ENCODE data around the gene PCDHA9. TPM values are rescaled to one million over a fixed set of nuclear protein-coding genes. Genes with fewer than 3 reads are reported as not detected.
"Not testable (repeated sequence)": the region's sequence is repeated elsewhere in the genome, so short reads cannot be mapped to it uniquely, and the experiment has no call there.

PCDHA9 gene
- total RNA-seq, 4 donors from 2014 or later, result 0.26 to 1.2 (median 0.64) TPM

GRCh38 chr5:140835622-140836510, 12.3 kb upstream of the PCDHA9 start:
- Histone ChIP-seq H3K4me3 (no peak overlapping the region), H3K4me1 (no peaks in the 10 kb centered on the region), H3K36me3 (no peaks in the 10 kb centered on the region), H3K9me3 (peaks cover 0 to 9% of the 10 kb centered on the region in 2 donors), H3K27me3 (peaks cover 0 to 3% of the 10 kb centered on the region in 2 donors), H3K27ac (no peak overlapping the region)
- intact Hi-C loops (cut with DNase I; ENCODE audit: low total_unique reads), result no loop called here
- no peak for DNase-seq
- no peak for TF ChIP-seq POLR2A (IDR thresholded peaks at IDR 0.05)
- TF ChIP-seq CTCF (IDR thresholded peaks at IDR 0.05), result no peak

- no peak within 1 kb of the TSS for H3K4me3 ChIP-seq
- peaks cover 0 to 6% of the 10 kb centered on the region in 2 donors for H3K9me3 ChIP-seq
- no peak within 1 kb of the TSS for H3K27ac ChIP-seq
- no peaks in the 10 kb centered on the region for H3K4me1 ChIP-seq
- no peaks in the 10 kb centered on the region for H3K36me3 ChIP-seq
- DNase-seq, result peak in 1 of 2 donors; percentile 15
- intact Hi-C loops (cut with DNase I; ENCODE audit: low total_unique reads), result no loop called here
- TF ChIP-seq POLR2A (IDR thresholded peaks at IDR 0.05) (no peak), CTCF (IDR thresholded peaks at IDR 0.05) (peak in 1 of 4 experiments; percentile 9)
- H3K27me3 ChIP-seq, result peaks cover 0 to 3% of the 10 kb centered on the region in 2 donors
Observed at GRCh38 chr5:140840978-140841962, 6.9 kb upstream of the PCDHA9 start, which contains the start of gene PCDHA8. Gene PCDHA8, plus strand, starts transcription at chr5:140841187. Its CDS starts 135 bp downstream, at chr5:140841322.

GRCh38 chr5:140842798-140843733, 5.1 kb upstream of the PCDHA9 start:
- Histone ChIP-seq H3K36me3 (no peaks in the 10 kb centered on the region), H3K27ac (no peak overlapping the region), H3K4me3 (no peak overlapping the region), H3K4me1 (no peaks in the 10 kb centered on the region), H3K27me3 (no peaks in the 10 kb centered on the region), H3K9me3 (peaks cover 0 to 6% of the 10 kb centered on the region in 2 donors)
- DNase-seq, result no peak
- intact Hi-C loops (cut with DNase I; ENCODE audit: low total_unique reads), result no loop called here
- TF ChIP-seq CTCF (IDR thresholded peaks at IDR 0.05) (no peak), POLR2A (IDR thresholded peaks at IDR 0.05) (no peak)

- DNase-seq; H3K36me3 ChIP-seq; H3K27ac ChIP-seq; intact Hi-C loops (cut with DNase I; ENCODE audit: low total_unique reads); H3K4me3 ChIP-seq; H3K4me1 ChIP-seq; H3K27me3 ChIP-seq; H3K9me3 ChIP-seq: not testable (repeated sequence)
Observed at GRCh38 chr5:140849831-140850634, 1.9 kb downstream of the PCDHA9 start.
